ENCODE measurements around the gene LRRK1.

LRRK1 gene, protein sequence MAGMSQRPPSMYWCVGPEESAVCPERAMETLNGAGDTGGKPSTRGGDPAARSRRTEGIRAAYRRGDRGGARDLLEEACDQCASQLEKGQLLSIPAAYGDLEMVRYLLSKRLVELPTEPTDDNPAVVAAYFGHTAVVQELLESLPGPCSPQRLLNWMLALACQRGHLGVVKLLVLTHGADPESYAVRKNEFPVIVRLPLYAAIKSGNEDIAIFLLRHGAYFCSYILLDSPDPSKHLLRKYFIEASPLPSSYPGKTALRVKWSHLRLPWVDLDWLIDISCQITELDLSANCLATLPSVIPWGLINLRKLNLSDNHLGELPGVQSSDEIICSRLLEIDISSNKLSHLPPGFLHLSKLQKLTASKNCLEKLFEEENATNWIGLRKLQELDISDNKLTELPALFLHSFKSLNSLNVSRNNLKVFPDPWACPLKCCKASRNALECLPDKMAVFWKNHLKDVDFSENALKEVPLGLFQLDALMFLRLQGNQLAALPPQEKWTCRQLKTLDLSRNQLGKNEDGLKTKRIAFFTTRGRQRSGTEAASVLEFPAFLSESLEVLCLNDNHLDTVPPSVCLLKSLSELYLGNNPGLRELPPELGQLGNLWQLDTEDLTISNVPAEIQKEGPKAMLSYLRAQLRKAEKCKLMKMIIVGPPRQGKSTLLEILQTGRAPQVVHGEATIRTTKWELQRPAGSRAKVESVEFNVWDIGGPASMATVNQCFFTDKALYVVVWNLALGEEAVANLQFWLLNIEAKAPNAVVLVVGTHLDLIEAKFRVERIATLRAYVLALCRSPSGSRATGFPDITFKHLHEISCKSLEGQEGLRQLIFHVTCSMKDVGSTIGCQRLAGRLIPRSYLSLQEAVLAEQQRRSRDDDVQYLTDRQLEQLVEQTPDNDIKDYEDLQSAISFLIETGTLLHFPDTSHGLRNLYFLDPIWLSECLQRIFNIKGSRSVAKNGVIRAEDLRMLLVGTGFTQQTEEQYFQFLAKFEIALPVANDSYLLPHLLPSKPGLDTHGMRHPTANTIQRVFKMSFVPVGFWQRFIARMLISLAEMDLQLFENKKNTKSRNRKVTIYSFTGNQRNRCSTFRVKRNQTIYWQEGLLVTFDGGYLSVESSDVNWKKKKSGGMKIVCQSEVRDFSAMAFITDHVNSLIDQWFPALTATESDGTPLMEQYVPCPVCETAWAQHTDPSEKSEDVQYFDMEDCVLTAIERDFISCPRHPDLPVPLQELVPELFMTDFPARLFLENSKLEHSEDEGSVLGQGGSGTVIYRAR (N-terminal part only)

DNA sequence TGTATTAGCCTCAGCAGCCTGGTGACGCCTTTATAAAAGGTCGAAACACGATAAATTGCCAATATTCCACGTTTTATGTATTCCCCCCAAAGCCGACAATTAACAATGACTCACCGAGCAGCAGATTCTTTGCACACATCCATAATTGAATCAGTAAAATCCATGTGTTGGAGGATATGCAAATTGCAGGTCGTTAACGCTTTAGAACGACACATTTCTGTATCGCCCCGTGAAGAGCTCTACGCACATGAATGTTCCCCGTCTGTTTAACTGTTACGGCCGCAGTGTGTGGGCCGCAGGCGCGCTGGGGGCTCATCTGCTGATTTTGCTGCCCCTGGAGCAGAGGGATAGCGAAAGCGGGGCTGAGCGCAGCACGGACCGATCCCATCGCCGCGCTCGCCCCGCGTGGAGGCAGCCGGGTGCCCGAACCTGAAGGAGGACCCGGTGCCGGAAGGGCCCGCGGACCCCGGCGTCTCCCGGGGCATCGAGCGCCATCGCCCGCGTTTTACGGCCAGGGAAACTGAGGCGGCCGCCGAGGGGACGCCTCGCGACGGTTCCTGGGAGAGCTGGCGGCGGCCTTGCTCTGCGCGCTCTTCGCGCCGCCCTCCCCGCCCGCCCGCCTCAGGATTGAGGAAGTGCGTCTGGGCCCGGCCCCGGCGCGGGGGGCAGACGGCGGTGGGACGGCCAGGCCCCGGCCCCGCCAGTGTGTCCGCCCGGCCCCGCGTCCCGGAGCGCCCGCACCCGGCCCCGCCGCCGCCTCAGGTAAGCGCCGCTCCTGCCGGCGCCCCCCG lies at the start of gene LRRK1:
TSS of gene LRRK1 (plus strand) at position 668 of the 791 bp plus-strand sequence. CDS start 5,276 bp downstream, outside the sequence.
- DNase-seq (ENCODE audit: low read depth in 2 of 2): peak in 1 of 2 experiments; percentile 7

DNA sequence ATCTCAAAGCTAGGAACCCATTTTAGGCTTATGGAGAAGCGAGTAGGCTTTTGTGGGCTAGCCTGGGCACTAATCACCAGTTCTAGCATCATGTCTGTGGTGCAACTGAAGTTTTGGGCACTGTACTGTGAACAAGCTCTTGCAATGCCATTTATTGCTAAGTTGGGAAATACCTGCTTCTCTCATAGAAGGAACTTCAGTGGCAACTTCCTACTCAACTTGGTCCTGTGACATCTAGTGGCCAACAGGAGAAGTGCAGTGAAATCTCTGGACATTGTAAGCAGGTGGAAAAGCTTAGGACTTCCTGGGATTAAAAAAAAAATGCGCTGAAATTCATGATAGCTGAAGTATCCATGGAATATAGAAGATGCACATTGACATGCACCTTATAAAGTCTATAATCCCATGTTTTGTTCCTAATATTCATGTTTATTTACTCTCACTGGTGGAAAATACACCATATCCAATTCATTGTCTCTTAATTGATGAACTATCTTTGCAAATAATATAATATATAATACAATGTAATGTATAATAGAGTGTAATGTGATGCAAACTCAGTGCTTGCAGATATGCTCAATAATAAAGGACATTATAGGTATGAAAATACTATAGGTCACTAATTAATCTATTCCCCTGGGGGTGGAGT lies 46.0 kb upstream of the LRRK1 start:
- peak in 1 of 2 experiments; percentile 45 for DNase-seq (ENCODE audit: low read depth in 2 of 2)

DNA sequence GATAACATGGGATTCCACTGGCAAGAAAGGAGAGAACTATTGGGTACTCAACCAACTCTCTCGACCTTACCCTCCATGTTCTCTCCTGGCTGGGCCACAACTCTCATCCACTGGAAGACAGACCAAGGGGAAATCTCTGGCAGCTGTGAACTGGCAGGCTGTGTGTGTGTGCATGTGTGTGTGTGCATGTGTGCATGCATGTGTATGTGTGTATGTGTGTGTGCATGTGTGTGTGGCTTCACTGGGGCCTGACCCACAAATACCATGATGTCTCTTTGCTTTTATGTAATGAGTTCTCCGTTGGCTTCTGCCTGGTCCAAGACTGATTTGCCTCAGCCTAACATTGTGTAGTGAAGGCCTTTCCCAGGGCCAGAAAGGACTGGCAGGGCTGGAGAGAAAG lies 43.7 kb upstream of the LRRK1 start:
- no peak for DNase-seq (ENCODE audit: low read depth in 2 of 2)

DNA sequence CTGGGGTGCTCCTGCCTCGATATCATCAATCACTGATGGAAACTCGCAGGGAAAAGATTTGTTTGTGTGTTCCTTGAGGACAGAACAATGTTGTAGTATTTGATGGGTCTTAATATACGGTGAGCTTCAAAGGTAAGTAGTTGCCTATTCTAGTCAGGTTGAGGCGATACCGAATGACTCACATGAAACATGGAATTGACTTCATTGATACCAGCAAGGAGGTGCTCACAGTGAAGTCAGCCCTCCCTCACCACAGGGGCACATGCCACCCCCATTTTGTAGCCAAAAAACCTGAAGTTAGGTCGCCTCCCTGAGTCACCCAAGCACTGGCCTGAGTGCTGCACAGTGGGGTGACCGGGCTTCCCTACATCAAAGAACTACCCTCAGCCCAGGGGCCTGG lies 43.2 kb upstream of the LRRK1 start:
- DNase-seq (ENCODE audit: low read depth in 2 of 2): no peak

DNA sequence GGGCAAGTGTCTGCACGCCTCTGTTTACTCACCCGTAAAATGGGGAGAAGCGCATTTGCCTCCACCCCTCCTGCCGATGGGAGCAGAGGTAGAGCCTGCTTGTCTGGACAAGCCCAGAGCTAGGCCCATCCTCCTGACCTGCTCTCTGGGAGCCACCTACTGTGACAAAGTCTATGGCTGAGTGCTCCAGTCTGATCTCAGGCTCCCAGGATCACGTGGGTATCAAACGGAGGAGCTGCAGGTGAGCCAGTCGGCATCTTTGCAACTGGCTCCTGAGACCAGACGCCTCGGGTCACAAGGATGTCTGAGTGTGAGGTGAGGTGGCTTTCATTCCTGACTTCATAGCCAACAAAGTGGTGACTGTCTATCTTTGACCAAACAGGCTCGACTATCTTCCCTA lies 41.6 kb upstream of the LRRK1 start:
- DNase-seq (ENCODE audit: low read depth in 2 of 2): no peak

DNA sequence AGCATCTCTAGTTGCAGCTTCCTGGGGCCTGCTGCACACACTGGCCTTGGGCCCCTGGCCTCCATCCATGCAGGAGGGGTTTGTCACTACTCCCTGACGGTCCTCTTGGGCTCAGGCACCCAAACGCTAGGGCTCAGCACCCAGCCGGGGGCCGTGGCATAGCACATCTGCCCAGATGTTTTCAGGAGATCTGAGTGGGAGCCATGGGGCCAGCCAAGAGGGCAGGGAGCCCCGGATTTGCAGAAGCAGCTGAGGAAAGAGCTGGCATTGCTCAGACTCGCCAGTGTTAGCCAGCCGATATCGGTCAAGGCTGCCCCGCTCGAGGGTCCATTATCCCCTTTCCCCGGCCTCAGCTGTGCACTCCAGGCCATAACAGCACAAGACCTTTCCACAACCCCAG lies 41.0 kb upstream of the LRRK1 start:
- DNase-seq (ENCODE audit: low read depth in 2 of 2): no peak

DNA sequence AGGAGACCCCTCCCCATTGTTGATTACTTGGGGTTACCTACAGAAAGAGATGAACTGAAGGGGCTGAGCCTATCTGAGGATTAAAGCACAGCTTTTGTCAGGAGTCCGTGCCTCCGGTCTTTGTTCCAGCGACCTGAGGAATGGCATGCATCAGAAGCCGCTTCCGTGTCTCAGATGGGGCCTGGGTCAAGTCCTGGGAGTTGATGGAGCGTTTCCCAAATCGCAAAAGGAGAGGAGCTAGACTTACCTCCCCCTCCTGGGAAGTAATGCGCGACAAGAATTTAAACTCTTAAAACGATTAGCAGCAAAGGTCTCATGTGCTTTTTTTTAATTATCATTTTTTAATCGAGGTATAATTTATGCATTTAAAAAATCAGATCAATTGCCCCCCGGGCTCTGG lies 40.5 kb upstream of the LRRK1 start:
- DNase-seq (ENCODE audit: low read depth in 2 of 2): no peak

DNA sequence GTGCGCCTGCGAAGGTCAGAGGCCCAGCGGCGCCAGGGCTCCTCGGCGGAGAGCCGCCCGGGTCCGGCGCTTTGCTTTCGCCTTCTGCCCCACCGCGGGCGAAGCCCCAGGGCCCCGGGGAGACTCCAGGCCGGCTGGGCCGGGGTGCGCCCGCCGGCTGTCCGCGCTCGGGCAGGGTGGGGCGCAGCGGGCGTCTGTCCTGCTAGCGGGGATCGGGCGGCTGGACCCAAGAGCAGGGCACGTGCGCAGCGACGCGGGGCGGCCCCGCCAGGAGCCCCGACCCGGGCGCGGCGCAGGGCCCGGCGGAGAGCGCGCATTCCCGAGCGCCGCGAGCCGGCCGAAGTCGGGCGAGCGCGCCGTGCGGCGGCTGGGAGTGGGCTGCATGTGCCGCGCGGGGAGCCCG lies 40.1 kb upstream of the LRRK1 start:
- no peak for DNase-seq (ENCODE audit: low read depth in 2 of 2)

DNA sequence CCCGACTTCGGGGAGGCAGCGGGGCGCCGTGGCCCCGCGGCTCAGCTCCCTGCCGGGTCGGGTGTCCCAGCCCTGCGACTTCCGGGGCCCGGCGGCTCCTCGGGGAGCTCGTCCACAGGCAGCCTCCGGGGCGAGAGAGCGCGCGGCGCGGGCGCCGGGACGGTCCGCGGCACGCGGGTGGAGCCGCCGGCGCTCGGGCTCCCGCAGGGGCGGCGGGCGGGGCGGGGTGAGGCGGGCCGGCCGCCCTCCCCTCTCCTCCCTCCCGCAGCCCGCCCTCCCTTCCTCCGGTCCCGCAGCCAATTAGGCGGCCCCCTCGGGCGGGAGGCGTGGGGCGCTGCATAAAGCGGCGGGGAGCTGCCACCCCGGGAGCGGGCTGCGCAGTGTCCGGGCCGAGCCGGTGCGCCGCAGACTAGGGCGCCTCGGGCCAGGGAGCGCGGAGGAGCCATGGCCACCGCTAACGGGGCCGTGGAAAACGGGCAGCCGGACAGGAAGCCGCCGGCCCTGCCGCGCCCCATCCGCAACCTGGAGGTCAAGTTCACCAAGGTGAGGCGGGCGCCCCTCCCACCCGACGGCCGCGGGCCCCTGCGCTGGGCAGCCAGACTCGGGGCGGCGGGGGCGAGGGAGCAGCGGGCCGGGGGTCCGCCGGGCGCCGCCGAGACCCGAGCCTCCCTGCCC lies 39.6 kb upstream of the LRRK1 start, which contains the start of gene ALDH1A3:
TSS of gene ALDH1A3 (plus strand) at position 368 of the 675 bp plus-strand sequence. CDS start at position 445, 77 bp downstream.
- DNase-seq (ENCODE audit: low read depth in 2 of 2): peak in 1 of 2 experiments; percentile 15

DNA sequence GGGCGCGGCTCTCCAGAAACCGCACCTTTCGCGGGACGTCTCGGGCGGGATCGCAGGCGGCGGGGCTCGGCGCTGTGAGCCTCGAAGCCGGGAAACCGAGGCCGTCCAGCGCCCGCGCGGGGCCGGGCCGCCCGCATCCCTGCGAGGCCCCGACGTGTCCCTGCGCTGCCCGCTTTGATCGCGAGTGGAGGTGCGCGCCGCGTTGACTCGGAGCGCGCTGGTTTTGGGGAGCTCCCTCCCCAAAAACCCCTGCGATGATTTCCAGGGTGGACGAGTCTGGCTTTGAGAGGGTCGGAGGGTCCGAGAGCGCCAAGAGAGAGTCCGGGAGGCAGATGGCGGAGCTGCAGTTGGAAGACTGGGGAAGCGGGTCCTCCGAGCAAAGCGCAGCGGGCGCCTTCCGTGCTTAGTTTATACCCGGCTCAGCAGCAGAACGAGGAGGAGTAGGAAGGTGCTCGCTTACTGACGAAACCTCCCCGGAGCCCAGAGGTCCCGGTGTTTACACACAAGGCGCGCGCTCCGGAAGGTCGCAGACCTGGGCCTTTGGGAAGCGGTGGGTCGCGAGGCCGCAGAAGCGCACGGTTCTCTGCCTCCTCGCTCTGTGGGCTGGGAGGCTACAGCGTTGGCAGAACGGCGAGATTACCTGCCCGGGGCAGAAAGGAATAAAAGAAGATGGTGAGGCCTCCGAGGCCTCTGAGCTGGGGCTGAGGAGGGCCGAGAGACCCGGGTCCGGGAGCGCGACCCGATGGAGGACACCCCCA lies 38.8 kb upstream of the LRRK1 start:
- no peak for DNase-seq (ENCODE audit: low read depth in 2 of 2)

DNA sequence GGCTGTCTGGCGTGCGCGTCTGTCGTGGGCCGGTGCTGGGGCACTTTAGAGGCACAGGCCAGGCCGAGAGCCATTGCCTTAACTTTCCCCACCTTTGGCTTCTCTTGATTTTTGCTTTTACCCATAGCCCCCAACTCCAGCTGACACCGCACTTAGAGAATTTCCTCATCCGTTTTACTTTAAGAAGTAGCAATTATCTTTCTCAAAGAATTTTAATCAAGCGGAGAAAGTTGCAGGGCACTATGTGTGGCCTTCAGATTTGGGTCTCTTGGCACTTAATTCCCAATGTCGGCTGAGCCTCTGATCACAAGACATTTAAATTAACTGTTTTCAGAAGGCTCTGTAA lies 38.3 kb upstream of the LRRK1 start:
- no peak for DNase-seq (ENCODE audit: low read depth in 2 of 2)

DNA sequence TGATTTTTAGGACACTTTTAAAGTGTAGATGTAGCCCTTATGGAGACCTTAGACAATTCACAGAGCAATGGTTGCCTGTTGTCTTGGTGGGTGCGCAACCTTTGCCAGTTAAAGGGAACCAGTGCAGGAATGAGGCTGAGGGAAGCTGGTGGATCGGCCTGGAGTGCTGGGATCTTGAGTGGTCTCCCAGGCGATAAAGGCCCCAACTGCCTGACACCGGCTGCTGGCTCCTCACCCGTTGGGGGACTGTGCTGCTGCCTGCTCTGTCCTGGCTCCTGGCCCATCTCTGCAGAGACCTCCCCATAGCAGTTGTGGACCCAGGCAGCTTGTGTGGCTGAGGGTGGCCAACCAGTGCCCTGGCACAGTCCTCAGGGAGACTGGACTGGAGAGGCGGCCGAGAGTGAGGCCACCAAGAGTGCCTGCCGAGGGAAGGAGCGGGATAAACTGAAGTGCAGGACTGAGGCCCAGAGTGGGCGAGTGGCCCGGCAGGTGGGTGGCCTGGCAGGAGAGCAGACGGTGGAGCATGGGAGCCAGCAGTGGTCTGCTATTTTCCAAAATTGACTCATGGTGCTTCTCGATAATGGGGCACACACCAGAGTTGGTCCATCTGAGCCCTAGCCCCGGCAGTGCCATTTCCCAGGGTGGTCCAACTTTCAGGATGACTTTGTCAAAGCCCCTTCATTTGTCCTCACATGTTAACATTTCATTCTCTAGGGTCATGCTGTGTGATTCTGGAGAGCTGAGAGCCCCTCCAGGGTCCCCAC lies 37.4 kb upstream of the LRRK1 start:
- no peak for DNase-seq (ENCODE audit: low read depth in 2 of 2)

DNA sequence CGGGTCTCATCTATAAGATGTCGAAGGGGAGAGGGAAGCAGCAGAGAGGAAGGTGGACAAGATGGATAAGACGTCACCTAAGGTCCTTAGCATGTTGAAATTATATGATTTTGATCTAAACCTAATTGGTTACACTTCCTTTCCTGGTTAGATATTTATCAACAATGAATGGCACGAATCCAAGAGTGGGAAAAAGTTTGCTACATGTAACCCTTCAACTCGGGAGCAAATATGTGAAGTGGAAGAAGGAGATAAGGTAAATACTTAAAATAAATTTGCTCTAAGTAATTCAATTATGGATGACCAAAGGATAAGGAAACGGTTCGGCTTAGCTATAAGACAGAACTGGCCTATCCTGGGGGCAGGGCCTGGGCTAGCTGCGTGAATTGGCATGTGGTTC lies 34.0 kb upstream of the LRRK1 start:
- DNase-seq (ENCODE audit: low read depth in 2 of 2): no peak

DNA sequence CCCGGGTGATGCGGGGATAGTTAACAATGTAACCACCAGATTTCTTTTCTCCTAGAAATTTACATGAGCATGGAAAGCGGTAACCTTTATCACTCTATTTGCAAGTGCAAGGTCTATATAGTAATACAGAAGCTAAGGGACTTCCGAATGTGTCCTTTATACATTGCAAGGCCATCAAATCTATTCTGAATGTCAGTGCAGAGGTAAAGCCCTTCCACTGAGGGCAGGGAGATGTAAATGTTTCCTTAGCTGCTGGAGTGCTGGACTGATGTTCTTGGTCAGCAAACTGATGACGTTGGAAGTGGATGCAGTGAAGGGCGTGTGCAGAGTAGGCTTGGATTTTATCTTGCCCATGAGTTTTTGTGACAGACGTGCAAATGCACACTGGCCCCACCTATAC lies 33.3 kb upstream of the LRRK1 start:
- DNase-seq (ENCODE audit: low read depth in 2 of 2): no peak

DNA sequence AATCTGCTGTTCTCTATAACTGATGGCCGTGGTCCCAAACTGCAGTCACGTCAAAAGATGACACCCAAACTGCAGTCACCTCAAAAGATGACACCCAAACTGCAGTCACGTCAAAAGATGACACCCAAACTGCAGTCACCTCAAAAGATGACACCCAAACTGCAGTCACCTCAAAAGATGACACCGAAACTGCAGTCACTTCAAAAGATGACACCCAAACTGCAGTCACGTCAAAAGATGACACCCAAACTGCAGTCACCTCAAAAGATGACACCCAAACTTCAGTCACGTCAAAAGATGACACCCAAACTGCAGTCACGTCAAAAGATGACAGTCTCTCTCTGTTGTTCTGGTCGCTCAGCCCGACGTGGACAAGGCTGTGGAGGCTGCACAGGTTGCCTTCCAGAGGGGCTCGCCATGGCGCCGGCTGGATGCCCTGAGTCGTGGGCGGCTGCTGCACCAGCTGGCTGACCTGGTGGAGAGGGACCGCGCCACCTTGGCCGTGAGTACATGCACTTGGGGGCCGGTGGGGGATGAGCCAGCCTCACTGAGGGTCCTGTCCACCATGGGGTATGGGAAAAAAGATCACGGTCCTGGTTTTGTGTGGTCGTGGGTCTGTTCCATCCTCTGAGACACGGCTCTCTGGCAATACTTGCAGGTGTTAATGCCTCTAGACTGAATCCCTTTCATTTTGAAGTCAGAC lies 31.8 kb upstream of the LRRK1 start:
- DNase-seq (ENCODE audit: low read depth in 2 of 2): no peak

DNA sequence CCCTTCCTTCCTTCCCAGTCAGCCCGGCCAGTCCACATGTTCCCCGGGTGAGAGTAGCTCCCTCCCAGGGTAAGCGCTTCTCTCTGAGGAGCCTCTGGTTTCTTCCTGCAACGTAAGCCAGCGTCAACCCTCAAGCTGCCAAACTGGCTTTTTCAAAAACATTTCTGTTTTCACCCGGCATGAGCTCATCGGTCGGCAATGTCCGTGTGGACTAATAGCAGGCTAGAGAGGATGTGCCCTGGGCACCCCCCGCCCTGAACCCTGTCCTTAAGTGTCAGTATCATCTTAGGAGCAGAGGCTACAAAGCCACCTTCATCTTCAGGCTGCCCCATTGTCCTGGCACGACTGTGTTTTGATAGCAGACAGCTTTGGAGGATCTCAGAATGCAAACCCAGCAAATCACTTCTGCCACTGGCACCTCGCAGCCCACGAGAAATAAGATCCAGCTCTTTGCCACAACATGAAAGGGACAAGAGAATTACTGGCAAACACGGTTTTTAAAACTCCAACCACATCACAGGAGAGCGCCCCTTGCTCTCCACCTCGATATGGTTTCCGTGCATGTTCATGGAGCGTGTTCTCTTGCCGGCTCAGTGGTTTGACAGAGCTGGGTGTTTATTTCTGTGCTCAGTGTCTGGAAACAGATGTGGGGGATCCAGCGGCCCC lies 29.6 kb upstream of the LRRK1 start:
- no peak for DNase-seq (ENCODE audit: low read depth in 2 of 2)

DNA sequence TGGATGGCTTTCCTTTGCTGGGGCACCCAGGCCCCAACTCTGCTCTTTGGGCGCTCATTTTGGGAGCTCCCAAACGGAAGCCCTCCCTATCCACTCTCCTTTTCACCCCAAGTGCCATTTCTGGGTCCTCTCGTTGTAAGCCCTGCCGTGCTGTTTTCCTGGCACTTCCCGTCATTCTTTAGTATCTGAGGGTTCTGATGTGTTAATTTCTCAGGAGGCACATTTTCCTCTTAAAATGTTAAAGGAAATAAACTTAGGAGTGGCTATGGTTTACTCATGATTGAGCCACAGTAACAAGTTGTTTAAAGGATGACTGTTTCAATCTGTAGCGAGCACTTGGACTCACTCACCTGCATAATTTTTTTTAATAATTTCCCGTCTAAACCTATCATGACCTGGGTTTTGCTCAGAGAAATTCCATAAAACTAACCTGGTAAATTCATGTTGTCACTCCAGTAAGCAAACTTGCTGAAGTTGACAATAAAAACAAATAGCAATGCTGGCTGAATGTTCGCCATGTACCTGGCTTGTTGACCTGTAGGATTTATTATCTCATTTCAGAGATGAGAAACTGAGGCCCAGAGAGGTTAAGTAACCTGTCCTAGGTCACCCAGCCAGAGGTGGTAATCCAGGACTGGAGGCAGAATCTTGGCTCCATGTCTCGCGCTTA lies 29.0 kb upstream of the LRRK1 start:
- no peak for DNase-seq (ENCODE audit: low read depth in 2 of 2)

Measured in stimulated activated CD4-positive, alpha-beta T cell treated with anti-CD3 and anti-CD28 coated beads, Interleukin-12 subunit alpha, Interleukin-12 subunit beta, amount 100 ng/mL, for 24 hours (primary cell).